GM19324 (cell line): ENCODE data around the gene RBM5.

Experiments
- ATAC-seq: cut with Tn5 transposase; IDR thresholded peaks from one replicate; pipeline ENCODE4 v1.9.1; 2021; ENCODE audit warnings: mild to moderate bottlenecking, moderate library complexity; ENCODE audit not compliant: unreplicated experiment, low FRiP score

The RBM5 gene

GRCh38 chr3:50120364-50121071 lies 31.8 kb downstream of the RBM5 start:
- ATAC-seq: no peak

- ATAC-seq: peak; percentile 41
These were observed 32.6 kb downstream of the RBM5 start for GRCh38 chr3:50121072-50122032.

GRCh38 chr3:50122071-50122470 lies 33.4 kb downstream of the RBM5 start:
- no peak for ATAC-seq

GRCh38 chr3:50122661-50123391 lies 34.1 kb downstream of the RBM5 start:
- no peak for ATAC-seq

DNA sequence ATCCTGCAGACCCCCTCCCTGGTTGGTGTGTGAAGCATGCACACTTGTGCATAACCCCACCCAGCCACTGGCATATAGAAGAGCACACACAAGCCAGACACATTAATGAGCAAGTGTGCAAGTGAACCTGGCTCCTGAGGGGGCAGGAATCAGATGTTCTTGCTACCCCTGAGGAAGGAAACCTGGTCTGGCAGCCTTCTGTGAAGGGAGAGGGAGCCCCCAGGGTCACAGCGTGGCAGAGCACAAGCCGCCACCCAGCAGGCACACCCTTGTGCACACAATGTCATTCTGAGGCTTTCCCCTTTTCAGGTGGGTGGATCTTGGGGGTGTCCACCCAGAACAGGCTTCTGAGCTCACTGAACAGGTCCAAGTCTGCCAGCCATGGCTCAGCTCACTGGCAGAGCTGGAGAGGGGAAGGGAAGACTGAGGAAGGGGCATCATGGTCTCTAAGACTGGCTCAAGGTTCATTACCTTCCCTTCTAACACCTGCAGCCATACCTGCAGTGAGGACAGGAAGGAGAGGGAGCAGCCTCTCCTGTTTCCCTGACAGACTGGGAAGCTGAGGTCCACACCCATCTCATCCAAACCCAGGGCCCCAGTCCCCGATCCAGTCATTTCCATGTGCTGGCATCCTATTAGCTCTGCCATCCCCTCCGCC lies 34.8 kb downstream of the RBM5 start:
- ATAC-seq: no peak

DNA sequence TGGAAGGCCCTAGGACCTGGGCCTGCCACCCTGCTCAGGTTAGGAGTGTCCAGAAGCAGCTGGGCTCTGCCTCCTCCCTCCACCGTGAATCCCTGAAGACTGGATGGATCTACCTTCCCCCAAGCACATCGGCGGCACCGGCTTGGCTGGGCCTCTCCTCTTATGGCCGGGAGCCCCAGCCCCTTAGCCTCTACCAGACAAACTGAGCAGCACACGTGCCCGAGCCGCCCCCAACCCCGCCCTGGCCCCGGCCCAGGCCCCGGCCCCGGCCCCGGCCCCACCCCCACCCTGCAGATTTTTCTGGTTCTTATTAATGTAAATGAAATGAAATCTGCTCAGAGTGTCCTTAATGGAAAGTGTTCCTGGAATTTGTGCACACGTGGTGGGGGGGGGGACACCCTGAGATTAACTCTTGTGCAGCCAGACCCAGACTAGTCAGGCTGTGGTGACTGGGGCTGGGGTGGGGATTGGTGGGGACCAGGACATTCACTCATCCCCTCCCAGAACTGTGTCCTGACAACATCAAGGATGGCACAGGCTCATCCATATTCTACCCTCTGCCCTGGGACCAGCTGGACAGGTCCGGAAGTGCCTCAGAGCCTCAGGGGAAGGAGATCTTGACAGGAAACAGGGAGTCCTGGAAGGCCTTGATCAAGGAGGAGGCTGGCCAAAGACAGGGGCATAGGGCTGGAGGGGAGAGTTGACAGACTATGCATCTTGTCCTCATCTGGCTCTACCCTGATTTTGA lies 35.5 kb downstream of the RBM5 start:
- ATAC-seq: no peak

GRCh38 chr3:50124800-50125178 lies 36.1 kb downstream of the RBM5 start:
- ATAC-seq: no peak

GRCh38 chr3:50125541-50126286 lies 37.0 kb downstream of the RBM5 start:
- ATAC-seq: no peak

- no peak for ATAC-seq
These were observed 37.8 kb downstream of the RBM5 start for GRCh38 chr3:50126287-50127211.

DNA sequence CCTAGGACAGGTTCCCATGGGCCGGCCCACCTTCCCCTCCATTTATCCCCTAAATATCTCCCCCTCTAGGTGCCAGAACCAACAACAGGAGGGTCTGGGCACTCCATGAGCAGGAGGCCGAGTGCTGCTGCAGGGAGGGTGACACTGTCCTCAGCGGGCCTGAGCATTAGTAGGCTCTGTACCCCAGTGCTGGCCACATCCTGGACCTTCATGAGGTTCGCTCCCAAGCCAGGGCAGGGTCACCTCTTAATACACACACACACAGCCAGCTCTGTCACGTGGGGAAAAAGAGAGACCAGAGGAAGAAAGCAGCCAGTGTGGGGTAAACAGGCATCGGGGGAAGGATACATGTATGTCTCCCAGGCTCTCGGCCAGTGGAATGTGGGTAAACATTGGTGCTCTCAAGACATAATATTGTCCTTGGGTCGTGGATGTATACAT lies 38.6 kb downstream of the RBM5 start:
- ATAC-seq: no peak

GRCh38 chr3:50128001-50128400 lies 39.3 kb downstream of the RBM5 start:
- no peak for ATAC-seq

DNA sequence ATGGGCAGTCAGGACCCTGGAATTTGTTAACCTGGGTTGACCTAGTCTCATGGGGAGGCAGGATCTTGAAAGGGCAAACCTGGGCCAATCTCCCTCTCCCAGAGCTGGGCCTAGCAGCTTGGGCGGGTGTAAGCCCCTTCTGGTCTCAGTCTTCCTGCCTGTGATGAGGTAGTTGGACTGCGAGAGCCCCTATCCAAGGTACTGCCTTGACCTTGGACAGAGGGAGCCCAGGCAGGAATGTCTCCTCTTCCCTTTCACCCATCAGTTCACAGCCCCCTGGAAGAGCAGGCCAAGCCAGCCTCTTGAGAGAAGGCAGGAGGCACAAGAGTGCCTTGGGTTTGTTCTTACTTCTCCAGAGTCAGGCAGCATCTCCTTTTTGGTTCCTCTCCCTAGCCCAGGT lies 41.7 kb downstream of the RBM5 start:
- no peak for ATAC-seq

DNA sequence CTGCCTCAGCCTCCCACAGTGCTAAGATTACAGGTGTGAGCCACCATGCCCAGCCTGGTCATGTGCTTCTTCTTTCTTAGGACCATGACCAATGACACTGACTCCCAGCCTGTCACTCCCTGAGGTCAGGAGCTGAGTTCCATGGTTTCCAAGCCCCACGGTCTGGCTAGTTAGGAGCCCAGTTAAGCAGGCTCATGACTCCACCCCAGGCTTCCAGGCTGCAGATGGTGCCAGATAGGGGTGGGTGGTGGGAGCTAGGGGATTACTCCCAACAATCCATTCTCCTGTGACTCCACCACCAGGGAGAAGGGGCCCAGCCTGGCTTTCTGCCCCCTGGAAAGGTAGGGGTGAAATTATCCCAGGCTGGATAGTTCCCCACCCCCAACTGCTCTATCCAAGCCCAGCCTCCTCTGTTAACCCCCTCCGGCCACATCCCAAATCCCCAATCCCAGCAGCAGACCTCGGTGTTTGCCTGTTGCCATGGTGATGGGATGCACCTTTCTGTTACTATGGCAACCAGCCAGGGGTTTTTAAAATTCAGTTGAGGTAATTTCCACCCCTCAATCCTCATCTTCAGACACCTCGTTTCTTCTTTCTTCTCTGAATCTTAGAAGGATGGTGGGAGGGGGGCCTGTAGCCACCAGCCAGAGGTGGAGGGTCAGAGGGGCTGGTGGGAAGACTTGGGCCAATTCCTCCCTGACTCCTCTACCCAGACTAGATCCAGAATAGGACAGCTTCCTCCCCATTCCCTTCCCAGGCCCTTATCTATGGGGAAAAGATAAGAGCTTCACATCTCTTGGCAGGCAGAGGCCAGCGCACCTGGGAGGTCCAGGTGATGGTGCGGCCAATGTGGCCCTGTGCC lies 43.9 kb downstream of the RBM5 start:
- no peak for ATAC-seq

- no peak for ATAC-seq
These were observed 44.5 kb downstream of the RBM5 start for GRCh38 chr3:50133283-50133615.

GRCh38 chr3:50134367-50134766 lies 45.6 kb downstream of the RBM5 start:
- no peak for ATAC-seq

GRCh38 chr3:50135964-50136363 lies 47.2 kb downstream of the RBM5 start:
- no peak for ATAC-seq

- ATAC-seq: no peak
These were observed 48.1 kb downstream of the RBM5 start for GRCh38 chr3:50136714-50137405.
